ENCODE data around the gene ADAM19.
A peak's percentile ranks its signal among the peaks of the same experiment; 100 is the strongest.

The ADAM19 gene

GRCh38 chr5:157464519-157465171, 110.9 kb downstream of the ADAM19 start:
- DNase-seq (ENCODE audit: low read depth, low spot score), result peak; percentile 84

GRCh38 chr5:157463621-157464518, 111.7 kb downstream of the ADAM19 start:
- DNase-seq (ENCODE audit: low read depth, low spot score), result peak; percentile 39

- no peak for DNase-seq (ENCODE audit: low read depth, low spot score)
These were observed 112.5 kb downstream of the ADAM19 start for GRCh38 chr5:157463081-157463480.

- no peak for DNase-seq (ENCODE audit: low read depth, low spot score)
These were observed 114.4 kb downstream of the ADAM19 start for GRCh38 chr5:157460921-157461792.

- peak; percentile 50 for DNase-seq (ENCODE audit: low read depth, low spot score)
These were observed 115.6 kb downstream of the ADAM19 start, which contains the start of gene NIPAL4 for GRCh38 chr5:157459715-157460599. TSS of gene NIPAL4 (plus strand) at chr5:157460213. CDS start at chr5:157460321, 108 bp downstream.

- DNase-seq (ENCODE audit: low read depth, low spot score), result no peak
These were observed 116.7 kb downstream of the ADAM19 start for GRCh38 chr5:157458835-157459234.

- DNase-seq (ENCODE audit: low read depth, low spot score), result no peak
These were observed 118.2 kb downstream of the ADAM19 start for GRCh38 chr5:157457391-157457790.

GRCh38 chr5:157456301-157456700, 119.3 kb downstream of the ADAM19 start:
- no peak for DNase-seq (ENCODE audit: low read depth, low spot score)

GRCh38 chr5:157455057-157455456, 120.5 kb downstream of the ADAM19 start:
- DNase-seq (ENCODE audit: low read depth, low spot score), result no peak

- DNase-seq (ENCODE audit: low read depth, low spot score), result no peak
These were observed 121.3 kb downstream of the ADAM19 start for GRCh38 chr5:157454273-157454672.

GRCh38 chr5:157451806-157452205, 123.8 kb downstream of the ADAM19 start:
- DNase-seq (ENCODE audit: low read depth, low spot score), result no peak

- DNase-seq (ENCODE audit: low read depth, low spot score), result no peak
These were observed 125.6 kb downstream of the ADAM19 start for GRCh38 chr5:157450024-157450423.

GRCh38 chr5:157449011-157449723, 126.4 kb downstream of the ADAM19 start:
- DNase-seq (ENCODE audit: low read depth, low spot score), result peak; percentile 48

GRCh38 chr5:157447201-157447637, 128.4 kb downstream of the ADAM19 start:
- DNase-seq (ENCODE audit: low read depth, low spot score), result no peak

- DNase-seq (ENCODE audit: low read depth, low spot score), result no peak
These were observed 129.1 kb downstream of the ADAM19 start for GRCh38 chr5:157446412-157446935.

GRCh38 chr5:157445745-157446411, 129.7 kb downstream of the ADAM19 start:
- DNase-seq (ENCODE audit: low read depth, low spot score), result no peak

- no peak for DNase-seq (ENCODE audit: low read depth, low spot score)
These were observed 131.4 kb downstream of the ADAM19 start for GRCh38 chr5:157444224-157444623.

- DNase-seq (ENCODE audit: low read depth, low spot score), result peak; percentile 35
These were observed 132.5 kb downstream of the ADAM19 start for GRCh38 chr5:157443041-157443549.

- DNase-seq (ENCODE audit: low read depth, low spot score), result no peak
These were observed 141.5 kb downstream of the ADAM19 start for GRCh38 chr5:157434096-157434495.
